GM08714 (cell line): ENCODE results near the gene SF1.

ENCODE experiments used
- H3K4me3 ChIP-seq: fragments of 200-500 bp; sonication (Bioruptor generic); 2 replicates; pipeline ENCODE4 v1.5.1; 2014; ENCODE audit warnings: mild to moderate bottlenecking, low read length, inconsistent platforms
- ZNF274 ChIP-seq: IDR thresholded peaks from 2 replicates; pipeline ENCODE4 v1.6.1; 2012; ENCODE audit warnings: mild to moderate bottlenecking, low read depth, low read length

Gene SF1

DNA sequence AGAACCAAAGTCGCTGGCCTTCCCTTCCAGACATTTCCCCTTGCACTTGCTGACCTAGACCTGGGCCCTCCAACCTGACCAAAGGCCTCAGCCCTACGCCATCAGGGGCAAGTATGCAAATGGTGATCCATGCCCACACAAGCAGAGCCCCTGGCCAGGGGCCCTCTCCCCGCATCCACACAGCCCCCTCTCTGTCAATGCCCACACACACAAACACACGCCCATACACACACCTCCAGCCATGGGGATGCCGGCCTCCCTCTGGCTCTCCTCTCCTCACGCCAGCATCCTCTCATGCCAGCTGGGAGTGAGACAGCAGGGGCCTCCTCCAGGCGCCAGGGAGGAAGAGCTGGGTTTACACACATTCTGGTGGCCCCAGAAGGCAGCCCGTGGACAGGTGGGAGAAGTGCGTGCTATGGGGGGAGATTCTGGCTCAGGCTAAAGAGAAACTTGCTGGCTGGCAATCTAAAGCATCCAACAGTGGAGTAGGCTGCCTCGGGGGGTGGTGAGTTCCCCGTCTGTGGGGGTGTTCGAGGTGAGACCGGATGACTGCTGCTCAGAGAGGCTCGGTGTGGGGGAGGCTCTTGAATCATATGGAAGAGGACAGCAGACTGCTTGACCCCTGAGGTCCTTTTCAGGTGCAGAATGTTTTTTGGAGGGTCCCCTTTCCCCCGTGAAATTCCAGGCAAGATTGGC lies 60.1 kb downstream of the SF1 start:
- H3K4me3 ChIP-seq = no peak overlapping the region
- TF ChIP-seq ZNF274 = no peak

DNA sequence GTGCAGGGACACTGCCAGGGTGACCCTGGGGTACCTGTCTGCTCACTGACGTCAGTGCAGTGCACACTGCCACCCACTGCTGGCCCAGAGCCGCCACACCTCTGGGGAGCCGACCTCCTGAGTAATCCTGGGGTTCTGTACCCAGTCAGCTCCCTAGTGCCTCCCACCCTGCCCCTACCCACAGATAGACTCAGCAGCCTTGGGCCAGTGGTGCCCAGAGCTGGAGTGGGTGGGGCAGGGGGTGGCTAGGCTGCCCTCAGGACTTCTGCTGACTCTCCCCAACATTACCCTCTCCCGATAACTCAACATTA lies 61.1 kb downstream of the SF1 start:
- TF ChIP-seq ZNF274 = no peak

DNA sequence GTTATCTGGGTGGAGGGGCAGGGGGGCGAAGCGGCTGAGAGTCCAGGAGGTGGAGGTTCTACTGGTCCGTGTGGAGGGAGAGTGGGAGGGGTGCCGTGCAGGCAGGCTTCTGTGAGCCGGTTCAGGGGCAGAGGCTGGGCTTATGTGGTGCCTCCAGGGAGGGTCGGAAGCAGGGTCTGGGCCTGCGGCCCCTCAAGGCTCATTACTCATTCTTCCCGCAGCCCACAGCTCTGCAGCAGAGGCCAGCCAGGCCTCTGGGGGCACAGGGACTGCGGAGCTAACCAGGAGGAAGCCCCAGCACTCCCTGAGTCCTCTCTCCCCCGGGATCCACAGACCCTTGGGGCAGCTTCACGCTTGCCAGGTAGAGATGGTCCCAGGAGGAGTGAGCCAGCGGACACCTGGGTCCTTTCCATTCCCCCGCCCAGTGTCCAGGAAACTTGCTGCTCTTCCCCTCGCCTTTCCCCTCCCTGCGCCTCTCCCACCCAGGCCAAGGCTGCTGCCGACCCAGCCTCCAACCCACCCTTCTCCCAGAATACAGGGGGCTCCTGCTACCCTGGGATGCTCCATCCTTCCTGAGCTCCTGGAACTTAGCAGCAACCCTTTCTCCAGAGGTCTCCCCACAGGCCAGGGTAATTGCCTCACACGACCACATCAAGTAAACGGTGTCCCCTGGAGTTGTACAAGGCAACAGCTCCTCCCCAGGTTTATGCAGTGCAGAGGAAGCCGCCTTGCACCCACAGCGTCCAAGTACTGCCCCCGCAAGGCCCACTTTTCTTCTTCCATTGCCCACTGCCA lies 61.7 kb downstream of the SF1 start:
- no peak for TF ChIP-seq ZNF274
- no peak overlapping the region for H3K4me3 ChIP-seq

More for the DNA sequence above, 61.1 kb downstream of the SF1 start:
- no peak overlapping the region for H3K4me3 ChIP-seq

DNA sequence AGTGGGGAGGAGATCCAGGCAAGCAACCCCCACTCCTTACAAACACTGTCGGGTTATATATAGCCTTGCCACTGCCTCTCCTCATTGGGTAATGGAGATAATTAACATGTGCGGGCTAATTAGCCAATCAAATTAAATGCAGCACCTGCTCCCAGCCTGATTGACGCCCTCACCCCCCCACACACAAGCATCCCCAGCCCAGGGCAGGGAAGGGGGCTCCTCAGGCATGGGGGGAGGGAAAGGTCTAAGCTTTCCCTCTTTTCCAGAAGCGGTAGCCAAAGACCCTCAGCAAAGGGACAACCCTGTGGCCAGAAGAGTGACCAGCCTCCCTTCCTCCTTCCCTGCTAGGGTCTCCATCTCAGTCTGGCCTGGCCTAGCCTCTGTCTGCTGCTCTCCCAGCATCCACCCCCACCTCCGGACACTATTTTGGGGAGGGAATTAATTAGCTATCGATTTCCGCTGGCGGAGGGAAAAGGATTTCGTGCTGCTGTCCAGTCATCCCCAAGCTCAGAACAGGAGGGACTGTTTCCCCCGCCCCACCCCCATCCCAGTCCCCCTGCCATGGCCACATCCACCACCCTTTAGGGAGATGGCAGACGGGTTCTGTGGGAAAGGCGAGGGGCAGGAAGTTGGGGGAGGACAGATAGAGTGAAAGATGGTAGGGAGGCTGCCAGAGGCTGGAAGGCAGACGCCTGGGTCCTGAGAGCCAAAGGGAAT lies 62.4 kb downstream of the SF1 start:
- no peak for TF ChIP-seq ZNF274
- no peak overlapping the region for H3K4me3 ChIP-seq

DNA sequence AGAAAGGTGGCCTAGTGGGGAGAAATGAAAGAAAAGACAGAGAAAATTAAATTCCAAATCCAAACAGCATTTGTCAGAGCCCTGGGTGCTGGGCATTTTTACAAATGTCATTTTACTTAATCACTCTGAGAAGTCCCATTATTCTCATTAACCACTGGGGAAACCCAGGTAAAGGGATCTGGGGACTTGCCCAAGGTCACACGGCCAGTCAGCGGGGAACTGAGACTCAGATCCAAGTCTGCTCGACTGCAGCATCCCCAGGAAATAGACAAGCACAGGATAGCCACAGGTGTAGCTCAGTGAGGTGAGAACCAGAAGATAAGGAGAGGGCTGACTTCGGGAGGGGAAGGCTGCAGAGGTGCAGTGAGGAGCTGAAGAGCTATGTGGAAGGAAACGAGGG lies 63.2 kb downstream of the SF1 start:
- H3K4me3 ChIP-seq = no peak overlapping the region
- no peak for TF ChIP-seq ZNF274

DNA sequence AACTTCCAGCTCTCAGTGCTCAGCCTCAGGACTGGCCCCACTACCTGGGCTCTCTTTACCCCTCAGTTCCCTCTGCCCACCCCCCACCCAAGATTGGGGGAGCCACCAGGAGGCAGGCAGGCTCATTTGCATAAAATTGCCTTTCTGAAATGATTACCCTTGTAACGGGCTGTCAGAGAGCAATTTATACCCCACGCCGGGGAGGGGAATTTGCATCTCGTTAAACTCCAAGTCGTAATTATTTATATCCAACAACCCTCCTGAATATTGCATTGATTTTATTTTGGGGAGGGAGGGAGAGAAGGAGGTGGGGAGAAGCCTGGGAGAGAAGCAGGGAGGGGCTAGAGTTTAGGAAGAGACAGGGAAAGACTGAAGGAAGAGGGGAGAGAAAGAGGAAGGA lies 63.7 kb downstream of the SF1 start:
- TF ChIP-seq ZNF274 = no peak
- no peak overlapping the region for H3K4me3 ChIP-seq
